Upper lobe of left lung (tissue), 6 donors: ENCODE results near the gene ARHGEF39. TPM values are rescaled to one million over a fixed set of nuclear protein-coding genes. Genes with fewer than 3 reads are reported as not detected.

Experiments used
- ATAC-seq, 2 donors: fragments of 200-7000 bp; cut with Tn5 transposase; one replicate each; pipeline ENCODE4 v1.9.1; 2022; ENCODE audit warnings: mild to moderate bottlenecking in 2 of 2, moderate library complexity in 2 of 2; ENCODE audit not compliant: low FRiP score in 2 of 2
- DNase-seq, 2 donors: peaks; one replicate each; pipeline ENCODE4 v3.0.0-alpha.2; 2019 to 2020
- H3K27ac ChIP-seq, 4 donors: fragments of 200-600 bp; sonication (generic); one replicate each; pipeline ENCODE4 v1.5.1; 2016 to 2019
- H3K27me3 ChIP-seq, 4 donors: fragments of 200-600 bp; sonication (generic); one replicate each; pipeline ENCODE4 v1.5.1; 2017 to 2019
- H3K36me3 ChIP-seq, 4 donors: fragments of 200-600 bp; sonication (generic); one replicate each; pipeline ENCODE4 v1.5.1; 2016 to 2019
- H3K4me1 ChIP-seq, 4 donors: fragments of 200-600 bp; sonication (generic); one replicate each; pipeline ENCODE4 v1.5.1; 2018 to 2019
- H3K4me3 ChIP-seq, 4 donors: fragments of 200-600 bp; sonication (generic); one replicate each; pipeline ENCODE4 v1.5.1; 2017 to 2019; ENCODE audit warnings: mild to moderate bottlenecking in 2 of 4, moderate library complexity in 1 of 4
- H3K9me3 ChIP-seq, 4 donors: fragments of 200-600 bp; sonication (generic); one replicate each; pipeline ENCODE4 v1.5.1; 2018 to 2019
- CTCF ChIP-seq, 6 experiments: fragments of 450-650 bp in 4 of 6; fragments of 200-600 bp in 2 of 6; sonication (generic) in 2 of 6; IDR thresholded peaks; one replicate each; pipeline ENCODE4 v1.5.1; 2016 to 2019; ENCODE audit warnings: antibody characterized with exemption in 6 of 6
- EP300 ChIP-seq, 4 donors: sonication (generic); formaldehyde crosslinking; IDR thresholded peaks; one replicate each; pipeline ENCODE4 v1.5.1; 2017; ENCODE audit warnings: antibody characterized with exemption in 4 of 4, control low read depth in 2 of 4
- POLR2A ChIP-seq, 4 donors: fragments of 450-650 bp; IDR thresholded peaks; one replicate each; pipeline ENCODE4 v1.5.1; 2016 to 2017; ENCODE audit warnings: antibody characterized with exemption in 4 of 4, mild to moderate bottlenecking in 2 of 4
- POLR2AphosphoS5 ChIP-seq, 2 donors: sonication (generic); formaldehyde crosslinking; IDR thresholded peaks; one replicate each; pipeline ENCODE4 v1.5.1; 2017; ENCODE audit warnings: antibody characterized with exemption in 2 of 2
- WGBS, 2 donors: methylation state at CpG; one replicate each; pipeline ENCODE4 v1.1.5; 2017 to 2018; 5-methylcytosine and 5-hydroxymethylcytosine counted together
- total RNA-seq, 6 donors: library from RNA; depleted of rRNA in 4 of 6; stranded (reverse); fragments of >200 nt in 4 of 6; gene quantifications; one replicate each; pipeline versions ENCODE4 v1.1.0 to v1.2.1, GENCODE V29; 2016 to 2021
- donor health status: DM: no; HTN: no; CAD: no; lungs with moderate emphysema.
- donor health status: DM: no; HTN: yes; CAD: no; lungs with severe emphysema.

ARHGEF39 gene
- total RNA-seq, 6 donors from 2014 or later = 0.30 to 1.1 (median 0.37) TPM; not detected in 1

- TF ChIP-seq CTCF (IDR thresholded peaks at IDR 0.05) (no peak), POLR2A (IDR thresholded peaks at IDR 0.05) (no peak), POLR2AphosphoS5 (IDR thresholded peaks at IDR 0.05) (no peak), EP300 (IDR thresholded peaks at IDR 0.05) (no peak)
- H3K4me3 ChIP-seq = no peak overlapping the region
- H3K9me3 ChIP-seq = no peaks in the 10 kb centered on the region
- DNase-seq (no peak), ATAC-seq (no peak)
- no peaks in the 10 kb centered on the region for H3K27me3 ChIP-seq
- H3K4me1 ChIP-seq = no peaks in the 10 kb centered on the region
- H3K27ac ChIP-seq = no peak overlapping the region
- peaks cover 82 to 98% (median 96%) of the 10 kb centered on the region in 4 donors for H3K36me3 ChIP-seq
- WGBS, 2 donors = 92 to 95% methylated on average over 20 to 21 of the region's 21 CpGs
These were observed 46.8 kb upstream of the ARHGEF39 start for GRCh38 chr9:35711501-35712428.

- 88 to 95% methylated on average over 3 to 7 of the region's 7 CpGs for WGBS, 2 donors
These were observed 46.0 kb upstream of the ARHGEF39 start for GRCh38 chr9:35710818-35711500.

GRCh38 chr9:35708146-35708545 lies 43.2 kb upstream of the ARHGEF39 start:
- no peak for ATAC-seq
- no peak for DNase-seq
- H3K27ac ChIP-seq = no peak overlapping the region
- H3K27me3 ChIP-seq = no peaks in the 10 kb centered on the region
- H3K4me3 ChIP-seq = no peak overlapping the region
- TF ChIP-seq POLR2A (IDR thresholded peaks at IDR 0.05) (no peak), CTCF (IDR thresholded peaks at IDR 0.05) (no peak), EP300 (IDR thresholded peaks at IDR 0.05) (no peak), POLR2AphosphoS5 (IDR thresholded peaks at IDR 0.05) (no peak)
- 93 to 98% methylated on average over 4 of the region's 4 CpGs for WGBS, 2 donors
- no peaks in the 10 kb centered on the region for H3K9me3 ChIP-seq
- H3K36me3 ChIP-seq = peaks cover 84 to 98% (median 96%) of the 10 kb centered on the region in 4 donors
- H3K4me1 ChIP-seq = no peaks in the 10 kb centered on the region

More at GRCh38 chr9:35710818-35711500, 46.0 kb upstream of the ARHGEF39 start:
- no peaks in the 10 kb centered on the region for H3K9me3 ChIP-seq
- H3K4me1 ChIP-seq = no peaks in the 10 kb centered on the region
- DNase-seq (no peak), ATAC-seq (no peak)
- TF ChIP-seq POLR2AphosphoS5 (IDR thresholded peaks at IDR 0.05) (no peak), EP300 (IDR thresholded peaks at IDR 0.05) (no peak), CTCF (IDR thresholded peaks at IDR 0.05) (no peak), POLR2A (IDR thresholded peaks at IDR 0.05) (no peak)
- no peak overlapping the region for H3K4me3 ChIP-seq
- no peak overlapping the region for H3K27ac ChIP-seq
- H3K36me3 ChIP-seq = peaks cover 82 to 98% (median 96%) of the 10 kb centered on the region in 4 donors
- no peaks in the 10 kb centered on the region for H3K27me3 ChIP-seq

- no peaks in the 10 kb centered on the region for H3K27me3 ChIP-seq
- TF ChIP-seq POLR2A (IDR thresholded peaks at IDR 0.05) (no peak), POLR2AphosphoS5 (IDR thresholded peaks at IDR 0.05) (no peak), CTCF (IDR thresholded peaks at IDR 0.05) (no peak), EP300 (IDR thresholded peaks at IDR 0.05) (no peak)
- no peaks in the 10 kb centered on the region for H3K9me3 ChIP-seq
- H3K4me1 ChIP-seq = no peaks in the 10 kb centered on the region
- peaks cover 79 to 98% (median 96%) of the 10 kb centered on the region in 4 donors for H3K36me3 ChIP-seq
- ATAC-seq = no peak
- DNase-seq = peak in 1 of 2 donors; percentile 43
- H3K4me3 ChIP-seq = no peak overlapping the region
- H3K27ac ChIP-seq = no peak overlapping the region
- WGBS, 2 donors = 89 to 99% methylated on average over 4 to 10 of the region's 10 CpGs
These were observed 42.0 kb upstream of the ARHGEF39 start for GRCh38 chr9:35706951-35707350.
